Measurements from ENCODE around the gene BPGM. TPM values are rescaled to one million over a fixed set of nuclear protein-coding genes. Genes with fewer than 3 reads are reported as not detected.

The BPGM gene
- total and polyA plus RNA-seq, 2 donors (not counting 1 experiment from before 2014, with no cell fraction given): 7.0 to 9.7 TPM

- H3K27ac Mint-ChIP-seq: no peak overlapping the region
- Histone ChIP-seq H3K4me2 (replicated peaks; ENCODE audit: low read depth, low read length, poor library complexity, severe bottlenecking) (no peak overlapping the region), H3K79me2 (ENCODE audit: control insufficient read depth, insufficient read depth, low read length) (no peaks in the 10 kb centered on the region), H2AFZ (ENCODE audit: insufficient read depth, low read depth, low read length, poor library complexity, severe bottlenecking) (no peak overlapping the region), H3K36me3 (replicated peaks in 1 of 2; ENCODE audit: control extremely low read depth in 1 of 2, control insufficient read depth in 1 of 2, extremely low read depth in 1 of 2, insufficient read depth in 2 of 2, low read length in 1 of 2) (no peaks in the 10 kb centered on the region), H3K27ac (ENCODE audit: low read length in 2 of 2) (no peak overlapping the region), H3K9ac (ENCODE audit: low read length) (no peak overlapping the region), H3K9me3 (ENCODE audit: control extremely low read depth in 1 of 3, control insufficient read depth in 2 of 3, insufficient read depth in 1 of 3, low read length in 2 of 3) (peaks cover 0 to 5% (median 2%) of the 10 kb centered on the region in 3 donors), H3K4me1 (ENCODE audit: control insufficient read depth in 2 of 2, insufficient read depth in 2 of 2, low read length in 2 of 2) (no peaks in the 10 kb centered on the region), H3K4me3 (ENCODE audit: control extremely low read depth in 1 of 5, extremely low read depth in 1 of 5, insufficient read depth in 1 of 5, low read depth in 2 of 5, low read length in 4 of 5) (no peak overlapping the region), H4K20me1 (ENCODE audit: control insufficient read depth, insufficient read depth, low read length, poor library complexity, severe bottlenecking) (no peaks in the 10 kb centered on the region), H3K27me3 (replicated peaks in 1 of 4; ENCODE audit: control extremely low read depth in 1 of 4, control insufficient read depth in 3 of 4, insufficient read depth in 4 of 4, low read length in 3 of 4) (peaks cover 0 to 5% (median 5%) of the 10 kb centered on the region in 4 experiments)
- H3K4me1 Mint-ChIP-seq: no peaks in the 10 kb centered on the region
- intact Hi-C loops (cut with micrococcal nuclease): no loop called here
- H3K4me3 Mint-ChIP-seq: no peak overlapping the region
- peaks cover 37% of the 10 kb centered on the region for H3K27me3 Mint-ChIP-seq
- POLR2A ChIA-PET: no interaction called here
- TF ChIP-seq EZH2 (IDR thresholded peaks at IDR 0.05; ENCODE audit: borderline replicate concordance, insufficient read depth, low read depth, low read length, poor library complexity, severe bottlenecking) (no peak), CTCF (IDR thresholded peaks at IDR 0.05) (no peak)
- ATAC-seq (ENCODE audit: low read depth) (no peak), DNase-seq (no peak)
- 75% methylated on average over 3 of the region's 6 CpGs for WGBS (ENCODE audit: insufficient coverage)
- CTCF ChIA-PET: interaction anchor here (1.9 to 2.6 kb wide), 2 partner anchors 9 to 167 kb away, joined by 5 to 12 read pairs; no protein-coding TSS in a partner anchor
- peaks cover 2% of the 10 kb centered on the region for H3K9me3 Mint-ChIP-seq (ENCODE audit: insufficient read depth)
Measured at GRCh38 chr7:134599371-134599770, 47.3 kb upstream of the BPGM start.

- WGBS (ENCODE audit: insufficient coverage): 69% methylated on average over 4 of the region's 4 CpGs
- Histone ChIP-seq H3K36me3 (replicated peaks in 1 of 2; ENCODE audit: control extremely low read depth in 1 of 2, control insufficient read depth in 1 of 2, extremely low read depth in 1 of 2, insufficient read depth in 2 of 2, low read length in 1 of 2) (no peaks in the 10 kb centered on the region), H3K27ac (ENCODE audit: low read length in 2 of 2) (no peak overlapping the region), H3K9ac (ENCODE audit: low read length) (no peak overlapping the region), H4K20me1 (ENCODE audit: control insufficient read depth, insufficient read depth, low read length, poor library complexity, severe bottlenecking) (no peaks in the 10 kb centered on the region), H3K4me1 (ENCODE audit: control insufficient read depth in 2 of 2, insufficient read depth in 2 of 2, low read length in 2 of 2) (peaks cover 0 to 1% of the 10 kb centered on the region in 2 donors), H3K79me2 (ENCODE audit: control insufficient read depth, insufficient read depth, low read length) (no peaks in the 10 kb centered on the region), H3K4me2 (replicated peaks; ENCODE audit: low read depth, low read length, poor library complexity, severe bottlenecking) (no peak overlapping the region), H2AFZ (ENCODE audit: insufficient read depth, low read depth, low read length, poor library complexity, severe bottlenecking) (no peak overlapping the region), H3K27me3 (replicated peaks in 1 of 4; ENCODE audit: control extremely low read depth in 1 of 4, control insufficient read depth in 3 of 4, insufficient read depth in 4 of 4, low read length in 3 of 4) (peaks cover 0 to 11% (median 5%) of the 10 kb centered on the region in 4 experiments), H3K9me3 (ENCODE audit: control extremely low read depth in 1 of 3, control insufficient read depth in 2 of 3, insufficient read depth in 1 of 3, low read length in 2 of 3) (peaks cover 0 to 5% (median 2%) of the 10 kb centered on the region in 3 donors), H3K4me3 (ENCODE audit: control extremely low read depth in 1 of 5, extremely low read depth in 1 of 5, insufficient read depth in 1 of 5, low read depth in 2 of 5, low read length in 4 of 5) (no peak overlapping the region)
- Mint-ChIP-seq H3K4me1 (peaks cover 1% of the 10 kb centered on the region), H3K4me3 (no peak overlapping the region), H3K27ac (no peak overlapping the region), H3K9me3 (ENCODE audit: insufficient read depth) (peaks cover 2% of the 10 kb centered on the region), H3K27me3 (peaks cover 40% of the 10 kb centered on the region)
- DNase-seq (no peak), ATAC-seq (ENCODE audit: low read depth) (no peak)
- intact Hi-C loops (cut with micrococcal nuclease): no loop called here
- no peak for TF ChIP-seq EZH2 (IDR thresholded peaks at IDR 0.05; ENCODE audit: borderline replicate concordance, insufficient read depth, low read depth, low read length, poor library complexity, severe bottlenecking)
- ChIA-PET CTCF (interaction anchor here (1.0 kb wide), 1 partner anchor 169 kb away, joined by 5 read pairs; no protein-coding TSS in a partner anchor), POLR2A (no interaction called here)
Measured at GRCh38 chr7:134601459-134601858, 45.2 kb upstream of the BPGM start.
